ENCODE results near the gene ACVR2A.
A peak's percentile ranks its signal among the peaks of the same experiment; 100 is the strongest.

ACVR2A gene

GRCh38 chr2:147904051-147904450 is 59.2 kb downstream of the ACVR2A start:
- H3K9me3 ChIP-seq, result no peaks in the 10 kb centered on the region
- no peak for DNase-seq
- no peaks in the 10 kb centered on the region for H3K27me3 ChIP-seq
- H3K4me1 ChIP-seq, result no peaks in the 10 kb centered on the region
- no peaks in the 10 kb centered on the region for H3K36me3 ChIP-seq
- no peak for TF ChIP-seq CTCF (IDR thresholded peaks at IDR 0.05; ENCODE audit: low read depth, low read length)
- H3K4me3 ChIP-seq (ENCODE audit: low read depth, low read length), result no peak overlapping the region

- Histone ChIP-seq H3K36me3 (no peaks in the 10 kb centered on the region), H3K9me3 (no peaks in the 10 kb centered on the region), H3K4me1 (no peaks in the 10 kb centered on the region)
Observed at GRCh38 chr2:147909178-147909577, 64.3 kb downstream of the ACVR2A start.

GRCh38 chr2:147910990-147911473 is 66.2 kb downstream of the ACVR2A start:
- peak; percentile 56 for TF ChIP-seq CTCF (IDR thresholded peaks at IDR 0.05; ENCODE audit: low read depth, low read length)
- H3K36me3 ChIP-seq, result no peaks in the 10 kb centered on the region
- H3K9me3 ChIP-seq, result no peaks in the 10 kb centered on the region
- H3K4me1 ChIP-seq, result no peaks in the 10 kb centered on the region; the same call in 1 of the 2 replicates
- DNase-seq, result peak; percentile 11
- H3K4me3 ChIP-seq (ENCODE audit: low read depth, low read length), result no peak overlapping the region
- H3K27me3 ChIP-seq, result no peaks in the 10 kb centered on the region

More at GRCh38 chr2:147909178-147909577, 64.3 kb downstream of the ACVR2A start:
- no peak for DNase-seq
- TF ChIP-seq CTCF (IDR thresholded peaks at IDR 0.05; ENCODE audit: low read depth, low read length), result no peak
- no peaks in the 10 kb centered on the region for H3K27me3 ChIP-seq
- H3K4me3 ChIP-seq (ENCODE audit: low read depth, low read length), result no peak overlapping the region

- no peak for DNase-seq
- no peaks in the 10 kb centered on the region; the same call in 1 of the 2 replicates for H3K4me1 ChIP-seq
- H3K27me3 ChIP-seq, result no peaks in the 10 kb centered on the region
- no peak overlapping the region for H3K4me3 ChIP-seq (ENCODE audit: low read depth, low read length)
- TF ChIP-seq CTCF (IDR thresholded peaks at IDR 0.05; ENCODE audit: low read depth, low read length), result no peak
- no peaks in the 10 kb centered on the region for H3K9me3 ChIP-seq
- no peaks in the 10 kb centered on the region for H3K36me3 ChIP-seq
Observed at GRCh38 chr2:147913701-147914480, 69.1 kb downstream of the ACVR2A start.

- no peak for DNase-seq
Observed at GRCh38 chr2:147916067-147916466, 71.2 kb downstream of the ACVR2A start.

More at GRCh38 chr2:147916067-147916466, 71.2 kb downstream of the ACVR2A start:
- H3K27me3 ChIP-seq, result no peaks in the 10 kb centered on the region
- H3K4me3 ChIP-seq (ENCODE audit: low read depth, low read length), result no peak overlapping the region
- H3K9me3 ChIP-seq, result no peaks in the 10 kb centered on the region
- no peaks in the 10 kb centered on the region; the same call in 1 of the 2 replicates for H3K4me1 ChIP-seq
- no peak for TF ChIP-seq CTCF (IDR thresholded peaks at IDR 0.05; ENCODE audit: low read depth, low read length)
- H3K36me3 ChIP-seq, result no peaks in the 10 kb centered on the region
